Islet of Langerhans (tissue), 1 donor: Measurements from ENCODE around the gene LCN10.
"Not testable (repeated sequence)": the region's sequence is repeated elsewhere in the genome, so short reads cannot be mapped to it uniquely, and the experiment has no call there.

Source experiments
- FAIRE-seq: peaks from one replicate; lab custom pipeline; 2011; peaks lifted over from hg19 to GRCh38; lab: Jason Lieb, UNC

LCN10 gene

DNA sequence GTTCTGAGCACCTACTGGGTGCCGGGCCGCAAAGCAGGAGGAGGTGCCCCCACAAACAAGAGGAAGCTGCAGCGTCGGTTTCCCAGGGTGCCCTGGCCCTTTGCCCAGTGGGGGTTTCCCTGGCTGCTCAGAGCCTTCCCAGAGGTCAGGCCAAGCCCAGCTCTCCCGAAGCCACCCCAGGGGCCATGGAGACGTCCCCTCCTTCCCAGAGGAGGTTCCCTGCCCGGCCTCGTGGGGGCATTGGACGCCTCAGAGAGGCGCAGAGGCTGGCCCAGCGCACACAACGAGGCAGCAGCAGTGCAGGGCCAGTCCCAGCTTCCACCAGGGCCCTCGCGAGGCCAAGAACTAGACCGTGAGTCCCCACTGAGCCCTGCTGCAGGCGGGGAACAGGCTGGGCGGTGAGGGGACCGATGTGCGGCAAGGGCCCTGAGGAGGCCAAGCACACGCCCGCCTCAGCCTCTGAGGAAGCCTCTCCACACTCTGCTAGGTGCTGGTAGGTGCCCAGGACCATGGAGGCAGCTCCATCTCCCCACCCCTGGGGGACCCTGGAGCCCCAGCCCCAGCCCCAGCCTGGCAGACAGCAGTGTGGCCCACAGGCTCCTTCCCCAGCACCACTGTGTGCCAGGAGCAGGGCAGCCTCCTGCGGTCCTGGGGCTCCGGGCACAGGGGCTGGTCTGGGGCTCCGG lies 23.4 kb downstream of the LCN10 start:
- FAIRE-seq = no peak

- no peak for FAIRE-seq
Measured at GRCh38 chr9:136718345-136719194, 24.2 kb downstream of the LCN10 start.

- FAIRE-seq = no peak
Measured at GRCh38 chr9:136717399-136717798, 25.3 kb downstream of the LCN10 start.

DNA sequence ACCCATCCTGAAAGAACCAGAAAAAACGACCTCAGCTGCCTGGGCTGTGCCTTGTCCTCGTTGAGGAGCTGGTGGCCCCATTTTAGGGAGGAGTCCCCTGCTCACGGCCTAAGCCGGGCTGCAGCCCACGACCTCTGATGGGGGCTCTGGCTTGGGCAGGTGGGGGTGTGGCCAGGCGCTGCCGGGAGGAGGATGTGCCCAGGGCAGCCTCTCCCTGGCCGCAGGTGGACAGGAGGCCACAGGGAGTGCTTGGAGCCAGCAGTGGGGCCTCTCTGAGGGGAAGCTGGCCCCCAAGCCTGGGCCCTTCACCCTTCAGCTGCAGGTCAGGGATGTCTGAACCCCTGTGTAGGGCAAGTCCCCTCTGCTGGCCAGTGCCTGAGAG lies 27.9 kb downstream of the LCN10 start:
- no peak for FAIRE-seq

DNA sequence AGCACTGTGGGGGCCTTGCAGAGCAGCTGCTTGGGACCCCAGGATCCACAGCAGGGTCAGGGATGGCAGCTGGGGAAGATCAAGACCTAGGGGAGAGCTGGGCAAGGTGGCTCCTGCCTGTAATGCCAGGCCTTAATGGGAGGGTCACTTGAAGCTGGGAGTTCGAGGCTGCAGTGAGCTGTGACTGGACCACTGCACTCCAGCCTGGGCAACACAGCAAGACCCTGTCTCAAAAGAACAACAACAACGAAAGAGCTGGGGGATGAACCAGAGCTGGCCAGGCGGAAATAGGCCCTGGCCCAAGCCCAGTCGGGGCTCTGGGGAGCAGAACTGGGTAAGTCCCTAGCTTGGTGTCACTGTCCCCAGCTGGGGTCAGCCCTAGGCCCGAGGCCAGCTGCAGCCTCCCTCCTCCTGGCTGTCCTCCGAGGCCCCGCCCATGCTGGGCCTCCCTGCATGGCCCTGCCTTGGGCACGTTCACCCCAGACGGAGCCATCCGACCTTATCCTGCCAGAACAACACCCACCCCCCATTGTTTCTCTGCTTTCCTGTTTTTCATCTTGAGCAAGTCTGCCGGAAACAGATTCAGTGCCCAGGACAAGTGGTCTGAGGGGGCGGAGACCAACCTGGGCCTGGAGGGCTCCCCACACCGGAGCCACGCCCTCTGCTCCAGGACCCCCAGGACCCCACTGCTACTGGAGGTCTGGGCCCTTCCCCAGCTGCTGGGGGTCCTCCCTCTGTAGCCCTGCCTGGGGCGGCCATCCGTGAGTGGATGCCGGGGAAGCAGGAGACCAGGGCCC lies 28.4 kb downstream of the LCN10 start:
- FAIRE-seq = no peak

DNA sequence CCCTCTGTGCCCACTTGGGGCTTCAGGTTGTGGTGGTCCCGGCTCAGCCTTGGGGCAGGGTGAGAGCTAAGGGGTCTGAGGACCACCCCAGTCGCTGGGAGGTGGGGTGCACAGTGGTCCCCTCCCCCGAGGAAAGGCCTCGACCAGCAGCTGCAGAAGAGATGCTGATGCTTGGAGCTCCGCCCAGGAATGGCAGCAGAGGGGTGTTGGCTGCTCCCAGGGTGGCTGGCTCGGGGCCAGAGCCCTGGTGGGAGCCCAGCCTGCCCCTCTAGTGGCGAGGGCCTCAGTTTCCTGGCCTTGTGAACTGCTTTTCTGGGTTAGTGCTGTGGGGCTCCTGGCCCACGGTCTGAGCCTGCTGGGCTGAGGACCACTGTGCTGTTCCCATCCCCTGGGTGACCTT lies 29.2 kb downstream of the LCN10 start:
- FAIRE-seq = no peak

- no peak for FAIRE-seq
Measured at GRCh38 chr9:136712690-136713544, 29.8 kb downstream of the LCN10 start.

GRCh38 chr9:136711751-136712689 lies 30.7 kb downstream of the LCN10 start, which contains the start of gene DIPK1B:
Gene DIPK1B, plus strand, starts transcription at chr9:136712572. Its CDS starts 94 bp downstream, at chr9:136712666.
- FAIRE-seq = no peak

DNA sequence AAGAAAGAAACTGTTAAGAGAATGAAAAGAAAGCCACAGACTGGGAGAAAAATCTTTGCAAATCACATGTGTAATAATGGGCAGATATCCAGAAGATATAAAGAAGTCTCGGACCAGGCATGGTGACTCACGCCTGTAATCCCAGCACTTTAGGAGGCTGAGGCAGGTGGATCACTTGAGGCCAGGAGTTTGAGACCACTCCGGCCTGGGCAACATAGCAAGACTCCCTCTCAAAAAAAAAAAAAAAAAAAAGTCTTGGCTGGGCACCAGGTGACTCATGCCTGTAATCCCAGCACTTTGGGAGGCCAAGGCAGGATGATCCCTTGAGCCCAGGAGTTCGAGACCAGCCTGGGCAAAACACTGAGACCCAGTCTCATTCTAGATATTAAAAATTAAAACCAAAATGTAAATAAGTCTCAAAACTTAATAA lies 31.5 kb downstream of the LCN10 start:
- peak; percentile 33 for FAIRE-seq

DNA sequence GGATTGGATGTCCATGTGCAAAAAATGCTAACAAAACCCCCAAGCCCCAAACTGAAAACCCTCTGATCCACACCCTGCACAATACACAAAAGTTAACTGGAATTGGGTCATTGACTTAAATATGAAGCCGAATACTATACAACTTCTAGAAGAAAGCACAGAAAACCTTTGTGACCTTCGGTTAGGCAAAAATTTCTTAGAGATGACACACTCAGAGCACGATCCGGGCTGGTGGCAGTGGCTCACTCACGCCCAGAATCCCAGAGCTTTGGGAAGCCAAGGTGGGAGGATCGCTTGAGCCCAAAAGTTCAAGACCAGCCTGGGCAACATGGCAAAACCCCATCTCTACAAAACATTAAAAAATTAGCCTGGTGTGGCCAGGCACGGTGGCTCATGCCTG lies 32.2 kb downstream of the LCN10 start:
- no peak for FAIRE-seq

GRCh38 chr9:136709454-136710109 lies 33.2 kb downstream of the LCN10 start:
- FAIRE-seq = no peak

GRCh38 chr9:136707849-136708517 lies 34.8 kb downstream of the LCN10 start:
- FAIRE-seq = no peak

GRCh38 chr9:136707011-136707410 lies 35.7 kb downstream of the LCN10 start:
- no peak for FAIRE-seq

DNA sequence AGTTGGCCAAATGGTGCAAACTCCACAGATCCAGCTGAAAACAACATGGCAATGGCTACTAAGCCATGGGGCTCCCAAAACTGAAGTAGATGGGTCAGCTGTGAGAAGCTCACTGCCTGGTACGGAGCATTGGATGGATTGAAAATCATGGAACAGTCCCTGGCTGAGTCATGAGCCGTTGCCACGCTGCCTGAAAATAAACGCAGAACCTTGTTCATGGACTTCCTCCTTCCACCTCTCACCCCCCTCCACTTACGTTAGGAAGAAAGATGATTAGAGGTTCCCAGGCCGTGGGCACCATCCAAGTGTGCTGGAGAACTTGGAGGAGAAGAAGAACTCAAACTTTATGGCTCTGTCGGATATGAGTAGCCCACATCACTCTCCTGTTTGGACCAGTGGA lies 37.2 kb downstream of the LCN10 start:
- no peak for FAIRE-seq

- not testable (repeated sequence) for FAIRE-seq
Measured at GRCh38 chr9:136704741-136705140, 38.0 kb downstream of the LCN10 start.

DNA sequence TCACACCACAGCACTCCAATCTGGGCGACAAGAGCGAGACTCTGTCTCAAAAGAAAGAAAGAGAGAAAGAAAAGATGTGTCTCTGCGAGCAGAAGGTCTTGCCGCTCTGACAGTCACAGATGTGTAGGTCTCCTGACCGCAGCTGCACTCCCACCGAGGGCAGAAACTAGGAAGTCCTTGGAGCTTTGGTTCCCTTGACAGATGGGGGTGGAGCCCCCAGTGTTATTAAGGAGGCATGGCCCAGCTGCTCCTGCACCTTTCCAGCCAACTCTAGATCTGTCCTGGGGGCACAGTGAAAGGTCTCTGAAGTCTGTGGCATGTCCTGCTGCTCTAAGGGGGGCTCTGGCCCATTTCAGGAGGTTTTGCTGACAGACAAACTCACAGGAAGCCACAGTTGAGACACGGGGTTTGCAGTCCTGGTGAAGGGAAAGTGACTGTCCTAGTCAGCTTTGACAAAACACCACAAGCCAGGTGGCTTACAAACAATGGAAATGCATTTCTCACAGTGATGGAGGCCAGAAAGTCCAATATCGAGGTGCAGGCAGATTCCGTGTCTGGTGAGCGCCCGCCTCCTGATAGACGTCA lies 39.4 kb downstream of the LCN10 start:
- no peak for FAIRE-seq

DNA sequence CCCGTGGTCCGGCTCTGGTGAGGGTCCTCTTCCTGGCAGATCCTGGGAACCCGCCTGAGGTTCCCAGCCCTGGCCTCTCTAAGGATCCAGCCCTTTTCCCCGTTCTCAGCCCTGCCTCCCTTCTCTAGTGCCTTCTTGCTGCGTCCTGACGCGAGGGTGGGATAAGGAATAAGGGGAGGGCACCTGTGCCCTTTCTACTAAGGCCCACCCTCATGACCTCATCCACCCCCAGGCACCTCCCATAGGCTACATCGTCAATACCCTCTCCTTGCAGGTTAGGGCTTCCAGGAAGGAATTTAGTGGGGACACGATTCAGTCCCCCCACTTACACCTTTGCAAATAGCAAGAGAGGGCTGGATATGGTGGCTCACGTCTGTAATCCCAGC lies 41.1 kb downstream of the LCN10 start:
- FAIRE-seq = no peak

- FAIRE-seq = no peak
Measured at GRCh38 chr9:136700959-136701667, 41.6 kb downstream of the LCN10 start.

- no peak for FAIRE-seq
Measured at GRCh38 chr9:136700304-136700703, 42.4 kb downstream of the LCN10 start.
